Suppressor macrophage (primary cell): ENCODE measurements around the gene SLC16A4.
"Not testable (repeated sequence)": the region's sequence is repeated elsewhere in the genome, so short reads cannot be mapped to it uniquely, and the experiment has no call there.

Experiments
- DNase-seq, 4 experiments: peaks; one replicate each; pipeline ENCODE4 v3.0.0-alpha.2; 2020 to 2022
- total RNA-seq, 17 experiments: gene quantifications; one replicate each; lab custom pipeline; 2026; ENCODE audit warnings: mixed read lengths in 6 of 17, inconsistent platforms in 3 of 17; lab: John Stamatoyannopoulos, UW

SLC16A4 gene
- total RNA-seq = 0 to 2.3 (median 0.20) reads per million in 17 experiments

DNA sequence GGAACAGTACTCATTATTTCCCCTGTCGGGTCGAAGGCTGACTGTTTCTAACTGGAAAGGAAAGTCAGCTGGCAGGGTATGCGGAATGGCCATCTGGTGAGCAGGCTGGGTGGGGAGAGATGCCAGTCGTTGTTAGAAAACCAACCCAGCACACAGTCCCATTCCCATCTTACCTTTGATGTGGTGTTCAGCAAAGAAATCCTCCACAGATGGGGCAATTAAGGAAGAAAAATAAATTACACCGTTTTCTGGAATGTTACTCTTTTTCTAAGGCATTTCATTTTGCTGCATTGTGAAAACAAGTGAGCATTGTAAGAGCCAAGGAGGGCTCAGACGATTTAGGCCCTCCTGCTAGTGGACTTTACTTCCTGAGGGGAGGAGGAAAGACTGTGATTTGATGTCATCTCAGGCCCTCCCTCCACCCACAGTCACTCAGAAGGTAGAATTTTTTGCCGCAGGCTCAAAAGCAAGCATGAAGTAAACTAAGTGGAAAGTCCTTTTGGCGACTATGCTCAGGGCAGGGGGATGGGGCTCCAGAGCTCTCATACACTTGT is at the start of gene SLC16A4:
SLC16A4 (minus strand) TSS at position 335 of the 554 bp plus-strand sequence. CDS start 1,703 bp downstream, outside the sequence.
- DNase-seq = no peak

GRCh38 chr1:110439873-110440272 is 49.0 kb upstream of the SLC16A4 start:
- DNase-seq = not testable (repeated sequence)

- DNase-seq = no peak
These were observed 48.1 kb upstream of the SLC16A4 start for GRCh38 chr1:110438893-110439292.

DNA sequence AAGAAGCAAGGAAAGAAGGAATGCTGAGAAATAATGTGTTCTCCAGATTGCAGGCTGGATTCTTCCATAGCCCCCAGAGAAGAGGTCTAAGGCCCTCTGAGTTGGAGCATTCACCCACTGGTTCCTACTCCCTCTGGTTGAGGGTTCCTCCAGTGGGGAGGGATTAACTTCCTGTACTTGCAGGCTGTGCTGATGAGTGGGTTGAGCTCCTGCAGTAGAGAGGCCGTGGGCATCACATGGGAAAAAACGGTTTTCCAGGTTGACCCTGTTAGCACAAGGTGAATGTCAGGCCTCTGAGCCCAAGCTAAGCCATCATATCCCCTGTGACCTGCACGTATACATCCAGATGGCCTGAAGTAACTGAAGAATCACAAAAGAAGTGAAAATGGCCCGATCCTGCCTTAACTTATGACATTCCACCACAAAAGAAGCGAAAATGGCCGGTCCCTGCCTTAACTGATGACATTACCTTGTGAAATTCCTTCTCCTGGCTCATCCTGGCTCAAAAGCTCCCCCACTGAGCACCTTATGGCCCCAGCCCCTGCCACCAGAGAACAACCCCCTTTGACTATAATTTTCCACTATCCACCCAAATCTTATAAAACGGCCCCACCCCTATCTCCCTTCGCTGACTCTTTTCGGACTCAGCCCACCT is 46.9 kb upstream of the SLC16A4 start:
- peak in 3 of 4 experiments; percentile 39 to 49 (median 44) for DNase-seq

GRCh38 chr1:110436635-110437034 is 45.8 kb upstream of the SLC16A4 start:
- DNase-seq = peak in 1 of 4 experiments; percentile 35

DNA sequence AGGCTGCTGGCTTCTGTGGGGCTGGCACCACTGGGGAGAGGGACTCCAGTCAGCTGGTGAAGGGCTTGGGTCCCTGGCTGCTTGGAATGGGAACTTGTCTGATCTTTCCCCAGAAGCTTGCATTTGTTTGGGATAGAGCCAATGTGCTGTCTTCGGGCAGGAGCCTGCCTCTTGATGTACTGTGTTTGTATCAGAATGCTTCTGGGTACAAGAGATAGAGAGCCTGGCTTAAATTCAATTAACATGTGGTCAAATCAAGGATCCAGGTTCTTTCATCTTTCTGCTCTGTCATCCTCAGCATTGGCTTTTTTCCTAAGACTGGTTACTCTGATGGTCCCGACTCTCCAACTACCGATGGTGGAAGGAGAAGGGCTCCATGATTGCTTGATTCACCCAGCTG is 44.1 kb upstream of the SLC16A4 start:
- no peak for DNase-seq

GRCh38 chr1:110433803-110434202 is 43.0 kb upstream of the SLC16A4 start:
- DNase-seq = peak; percentile 78 to 92 (median 88)

GRCh38 chr1:110433213-110433612 is 42.4 kb upstream of the SLC16A4 start:
- peak in 3 of 4 experiments; percentile 26 to 41 (median 31) for DNase-seq

DNA sequence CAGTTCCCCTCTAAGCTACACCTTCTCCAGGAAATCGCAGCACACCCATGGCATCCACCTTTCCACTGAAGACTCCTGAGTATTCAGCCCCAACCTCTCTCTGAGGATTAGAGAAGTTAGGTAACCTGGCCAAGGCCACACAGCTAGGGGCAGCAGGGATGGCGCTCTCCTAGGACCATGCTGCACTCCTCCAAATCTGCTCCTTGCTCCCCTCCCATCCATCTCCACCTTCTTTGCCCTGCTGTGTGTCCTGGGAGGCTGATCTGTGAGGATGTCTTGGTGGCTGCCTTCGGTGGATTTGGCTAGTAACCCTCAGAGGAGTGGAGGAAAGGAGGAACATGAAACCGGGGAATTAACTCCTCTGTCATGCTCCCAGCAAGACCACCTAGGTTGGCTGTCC is 40.1 kb upstream of the SLC16A4 start:
- DNase-seq = no peak

DNA sequence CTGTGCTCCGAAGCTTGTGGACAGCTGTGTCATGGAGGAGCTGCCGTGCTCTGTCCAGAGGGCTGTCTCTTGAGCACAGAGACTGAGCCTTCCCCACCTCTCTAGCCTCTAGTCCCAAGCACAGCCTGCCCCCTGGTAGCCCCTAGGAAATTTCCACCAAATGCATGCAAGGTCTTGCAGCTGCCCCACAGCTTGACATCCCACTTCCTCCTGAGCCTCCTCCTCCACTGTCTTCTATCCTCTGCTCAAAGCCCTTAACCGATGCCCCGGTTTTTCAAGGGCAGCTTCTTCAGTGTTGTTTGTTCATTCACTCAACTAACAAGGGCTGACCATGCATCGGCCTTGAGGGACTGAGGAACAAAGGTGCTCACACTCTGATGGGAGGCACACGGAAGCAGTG is 39.5 kb upstream of the SLC16A4 start:
- DNase-seq = peak in 1 of 4 experiments; percentile 41

GRCh38 chr1:110428946-110429345 is 38.1 kb upstream of the SLC16A4 start:
- no peak for DNase-seq

DNA sequence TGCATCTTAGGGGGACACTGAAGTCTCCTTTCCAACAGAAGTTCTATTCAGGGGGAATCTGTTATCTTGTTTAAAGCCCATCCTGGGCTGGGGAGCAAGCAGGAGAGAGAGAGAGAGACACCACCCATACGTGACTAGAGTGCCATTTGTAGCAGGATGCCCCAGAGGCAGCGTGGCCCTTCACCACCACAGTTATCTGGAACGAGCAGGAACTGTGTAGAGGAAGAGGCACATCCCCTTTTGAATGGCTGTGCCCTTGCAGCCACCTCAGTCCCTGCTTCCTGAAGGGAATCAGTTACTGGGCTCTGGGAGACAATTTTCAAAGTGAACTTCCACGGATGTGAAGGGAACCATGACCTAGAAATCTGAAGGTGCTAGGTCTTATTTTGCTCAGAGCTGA is 36.0 kb upstream of the SLC16A4 start:
- DNase-seq = peak; percentile 46 to 71 (median 64)

DNA sequence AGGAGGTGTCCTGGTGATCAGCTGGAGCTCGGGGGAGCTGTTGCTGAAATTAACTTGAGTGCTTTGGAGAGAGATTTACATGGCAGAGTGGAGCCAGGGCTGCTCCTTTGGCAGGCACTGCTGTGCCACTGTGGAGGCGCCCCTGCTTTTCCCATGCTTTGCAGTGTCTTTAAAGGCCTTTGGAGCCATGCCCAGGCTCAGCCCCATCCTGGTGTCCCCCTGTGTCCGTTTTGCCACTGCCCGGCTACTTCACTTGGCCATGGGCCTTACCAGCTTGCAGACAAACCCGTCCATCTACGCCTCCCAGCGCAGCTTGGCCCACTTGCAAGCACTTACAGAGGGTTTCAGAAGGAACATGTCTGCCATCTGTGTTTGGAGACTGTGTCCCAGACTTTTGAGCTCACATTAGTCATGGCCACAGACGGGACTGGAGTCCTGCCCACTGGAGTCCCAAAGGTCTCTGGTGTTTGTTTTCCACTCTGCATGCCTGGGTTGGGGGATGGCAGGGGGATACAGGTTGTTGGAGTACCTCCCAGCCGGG is 34.9 kb upstream of the SLC16A4 start:
- no peak for DNase-seq

- peak; percentile 45 to 70 (median 62) for DNase-seq
These were observed 34.1 kb upstream of the SLC16A4 start for GRCh38 chr1:110424699-110425611.

- peak; percentile 82 to 93 (median 90) for DNase-seq
These were observed 30.3 kb upstream of the SLC16A4 start for GRCh38 chr1:110420874-110421793.

DNA sequence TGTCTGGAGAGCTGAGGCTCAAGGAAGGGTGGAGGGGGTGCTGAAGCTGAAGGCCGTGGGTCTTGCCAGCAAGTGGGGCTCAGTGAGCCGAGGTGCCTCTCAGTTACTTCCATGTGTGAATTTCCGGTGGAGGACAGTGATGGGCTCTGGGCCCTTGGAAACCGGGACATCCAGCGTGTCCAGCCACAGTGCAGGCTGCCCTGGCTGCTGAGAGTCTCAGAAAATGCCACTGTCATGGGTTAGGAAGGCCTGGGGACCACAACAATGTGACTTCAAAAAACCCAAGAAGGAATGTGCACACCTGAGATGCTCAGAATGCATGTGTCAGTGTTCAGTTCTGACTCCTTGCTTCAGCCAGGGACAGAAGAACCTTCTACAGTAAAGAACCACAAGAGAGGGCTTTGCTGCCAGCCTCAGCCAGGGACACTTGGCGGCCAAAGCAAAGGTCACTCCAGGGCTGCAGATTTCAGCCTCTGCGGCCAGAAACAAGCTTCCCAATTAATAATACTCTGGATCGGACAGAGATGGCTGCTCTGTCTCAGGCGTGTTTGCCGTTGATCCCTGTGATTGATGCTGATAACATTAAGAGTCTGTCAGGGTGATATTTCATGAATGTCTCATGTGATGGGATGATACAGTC is 29.3 kb upstream of the SLC16A4 start:
- no peak for DNase-seq

GRCh38 chr1:110418729-110419128 is 27.9 kb upstream of the SLC16A4 start:
- no peak for DNase-seq

- DNase-seq = not testable (repeated sequence)
These were observed 22.2 kb upstream of the SLC16A4 start for GRCh38 chr1:110413045-110413444.

GRCh38 chr1:110412576-110412975 is 21.8 kb upstream of the SLC16A4 start:
- peak; percentile 92 to 95 (median 94) for DNase-seq

GRCh38 chr1:110411173-110411735 is 20.4 kb upstream of the SLC16A4 start:
- DNase-seq = peak; percentile 32 to 77 (median 64)

DNA sequence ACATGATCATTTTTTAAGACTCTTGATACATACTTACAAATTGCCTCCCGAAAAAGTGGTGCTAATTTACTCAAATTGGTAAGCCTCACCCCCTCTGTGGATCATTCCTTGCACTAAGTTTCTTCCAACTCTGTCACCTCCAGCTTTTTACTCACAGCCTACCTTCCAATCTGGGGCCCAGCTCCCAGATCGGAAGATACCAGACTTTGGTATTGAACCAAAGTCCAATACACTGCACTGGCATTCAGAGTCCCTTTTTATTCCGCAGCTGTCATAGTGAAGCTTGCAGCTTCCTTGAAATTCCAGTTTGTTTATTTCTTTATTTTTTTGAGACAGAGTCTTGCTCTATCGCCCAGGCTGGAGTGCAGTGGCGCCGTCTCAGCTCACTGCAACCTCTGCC is 18.5 kb upstream of the SLC16A4 start:
- no peak for DNase-seq
